A673 (cell line): ENCODE measurements around the gene NPIPA1.
"Not testable (repeated sequence)": the region's sequence is repeated elsewhere in the genome, so short reads cannot be mapped to it uniquely, and the experiment has no call there.

ENCODE experiments used
- CTCF ChIP-seq: fragments of 300-800, 200-600 bp; sonication (generic); conservative IDR thresholded peaks from 2 replicates; pipeline ENCODE4 v1.5.1; 2017; ENCODE audit warnings: low read depth, mild to moderate bottlenecking, antibody characterized with exemption, low read length, moderate library complexity, mixed read lengths
- EZH2 ChIP-seq: fragments of 200-600 bp; sonication (generic); IDR thresholded peaks from 2 replicates; pipeline ENCODE4 v1.6.1; 2017; ENCODE audit warnings: borderline replicate concordance, low read depth, mild to moderate bottlenecking, mixed read lengths, antibody characterized with exemption, low read length; ENCODE audit not compliant: poor library complexity, severe bottlenecking

- not testable (repeated sequence) for TF ChIP-seq CTCF, EZH2
Observed at GRCh38 chr16:14937143-14937542, at the start of gene NPIPA1.
